Iris pigment epithelial cell (primary cell): ENCODE results near the gene HIVEP1.

Experiments used
- DNase-seq: peaks from one replicate; pipeline ENCODE4 v3.0.0-alpha.2; 2011; ENCODE audit warnings: low read depth

Gene HIVEP1

DNA sequence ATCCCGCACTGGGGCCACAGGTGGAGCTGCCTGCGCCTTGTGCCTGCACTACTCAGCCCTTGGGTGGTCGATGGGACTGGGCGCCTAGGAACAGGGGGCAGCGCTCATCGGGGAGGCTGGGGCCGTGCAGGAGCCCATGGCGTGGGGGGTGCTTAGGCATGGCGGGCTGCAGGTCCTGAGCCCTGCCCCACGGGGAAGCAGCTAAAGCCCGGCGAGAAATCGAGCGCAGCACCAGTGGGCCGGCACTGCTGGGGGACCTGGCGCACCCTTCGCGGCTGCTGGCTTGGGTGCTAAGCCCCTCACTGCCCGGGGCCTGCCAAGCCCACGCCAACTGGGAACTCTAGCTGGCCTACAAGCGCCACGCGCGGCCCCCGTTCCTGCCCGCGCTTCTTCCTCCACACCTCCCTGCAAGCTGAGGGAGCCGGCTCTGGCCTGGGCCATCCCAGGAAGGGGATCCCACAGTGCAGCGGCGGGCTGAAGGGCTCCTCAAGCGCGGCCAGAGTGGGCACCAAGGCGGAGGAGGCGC is 5.8 kb downstream of the HIVEP1 start:
- no peak for DNase-seq

DNA sequence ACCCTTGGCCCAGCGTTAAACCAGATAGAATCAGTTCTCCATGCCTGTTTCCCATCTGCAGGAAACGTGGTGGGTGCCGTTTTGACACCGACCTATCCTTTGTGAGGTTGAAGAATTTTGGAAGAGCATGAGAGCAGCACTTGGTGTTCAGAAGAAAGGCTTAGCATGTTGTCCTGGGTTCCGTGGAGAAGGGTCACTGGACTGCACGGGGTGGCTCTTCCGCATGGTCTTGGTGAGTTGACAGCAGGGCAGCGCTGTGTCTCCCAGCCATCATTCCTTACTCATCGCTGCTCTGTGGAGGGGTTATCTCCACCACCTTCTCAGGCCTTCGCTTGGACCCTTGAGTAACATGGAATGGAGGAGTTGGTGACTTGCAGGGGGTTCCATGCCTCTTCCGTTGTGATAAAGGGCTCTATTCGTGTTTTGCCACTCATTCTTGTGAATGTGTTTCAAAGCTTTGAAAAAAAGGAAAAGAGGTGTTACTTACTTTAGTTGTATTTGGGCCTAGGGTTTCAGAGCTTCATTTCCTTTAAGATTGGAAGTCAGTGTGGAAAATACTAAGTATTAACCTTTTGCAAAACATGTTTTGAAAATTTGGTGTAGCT is 8.2 kb downstream of the HIVEP1 start:
- no peak for DNase-seq

DNA sequence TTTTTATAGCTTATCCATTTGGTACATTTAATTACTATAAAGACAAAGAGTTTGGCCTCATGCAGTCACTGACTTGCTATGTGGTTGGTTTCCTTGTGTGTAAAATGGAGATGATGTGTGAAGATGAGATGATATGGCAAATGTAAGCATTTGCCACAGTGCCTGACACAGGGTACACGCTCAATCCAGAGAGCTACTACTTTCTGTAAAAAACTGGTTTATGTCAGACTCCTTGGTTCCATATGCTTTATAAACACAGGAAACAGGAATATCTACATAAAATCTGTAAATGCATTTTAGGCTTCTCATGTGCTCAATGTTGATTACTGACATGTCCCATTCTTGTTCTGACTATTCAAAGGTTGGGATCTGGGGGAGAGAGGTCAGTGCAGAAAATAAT is 10.4 kb downstream of the HIVEP1 start:
- DNase-seq, result no peak

DNA sequence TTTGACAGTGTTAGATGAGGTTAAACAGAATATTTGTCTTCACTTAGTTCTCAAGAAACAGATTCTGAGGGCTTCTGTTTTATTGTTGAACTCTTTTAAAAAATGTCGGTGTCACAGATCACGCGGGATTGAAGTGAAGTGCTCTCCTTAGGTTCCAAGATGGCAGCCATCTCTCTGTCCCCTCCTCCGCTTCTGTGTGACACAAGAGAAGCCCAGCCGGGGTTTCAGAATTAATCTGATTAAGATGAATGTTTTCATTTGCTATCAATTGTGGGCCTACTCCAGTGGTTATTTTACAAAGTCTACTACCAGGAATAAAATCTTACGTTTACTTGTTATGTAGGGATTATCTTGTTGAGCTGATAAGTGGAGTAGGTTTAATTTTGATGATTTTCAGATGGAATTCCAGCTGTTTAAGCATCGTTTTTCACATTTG is 10.9 kb downstream of the HIVEP1 start:
- DNase-seq, result no peak

DNA sequence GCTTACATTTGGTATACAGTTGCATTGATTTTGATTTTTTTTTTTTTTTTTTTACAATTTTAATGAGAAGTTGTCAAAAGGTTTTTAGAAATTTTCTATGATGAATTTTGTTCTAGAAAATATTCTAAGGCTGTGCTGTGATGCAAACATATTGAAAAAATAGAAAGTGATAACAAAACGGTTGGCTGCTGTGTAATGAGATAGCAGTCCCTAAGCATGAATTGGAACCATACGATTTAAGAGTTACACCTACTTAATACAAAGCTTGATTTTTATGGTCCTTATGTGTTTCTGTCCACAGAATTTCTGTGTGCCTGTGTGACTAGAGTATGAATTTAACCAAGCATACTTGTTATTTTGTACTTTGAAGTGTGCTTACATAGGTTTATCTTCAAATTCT is 12.1 kb downstream of the HIVEP1 start:
- no peak for DNase-seq

DNA sequence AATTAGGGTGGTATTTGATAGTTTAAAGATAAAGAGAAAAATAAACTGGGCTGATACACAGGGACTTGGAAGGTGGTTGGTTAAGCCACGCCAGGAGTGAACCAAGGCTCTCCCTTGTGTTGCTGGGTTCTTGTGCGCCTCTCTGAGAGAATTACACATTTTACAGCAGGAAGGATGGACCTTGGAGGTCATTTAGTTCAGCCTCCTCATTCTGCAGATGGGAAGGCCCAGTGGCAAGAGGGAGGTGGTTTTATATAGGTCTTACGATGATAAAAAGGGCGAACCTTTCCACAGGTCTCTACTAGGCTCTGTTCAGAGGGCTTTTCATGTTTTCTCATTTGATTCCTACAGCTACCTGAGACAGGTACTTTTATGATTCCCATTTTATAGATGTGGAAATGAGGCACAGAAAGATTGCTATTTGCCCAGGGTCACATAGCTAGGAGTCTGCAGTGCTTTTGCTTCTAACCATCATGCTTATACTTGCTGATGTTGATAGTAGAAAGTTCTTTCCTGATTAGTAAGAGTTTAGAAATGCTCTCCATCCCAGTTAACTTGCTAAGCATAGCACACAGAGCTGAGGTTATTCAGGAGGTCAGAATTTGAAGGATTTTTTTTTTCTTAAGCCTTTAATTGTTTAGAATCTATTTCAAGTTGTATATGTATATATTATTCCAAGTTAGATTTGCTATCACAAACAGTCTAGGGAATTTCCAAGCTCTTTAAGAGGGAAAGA is 12.8 kb downstream of the HIVEP1 start:
- DNase-seq, result peak; percentile 84

DNA sequence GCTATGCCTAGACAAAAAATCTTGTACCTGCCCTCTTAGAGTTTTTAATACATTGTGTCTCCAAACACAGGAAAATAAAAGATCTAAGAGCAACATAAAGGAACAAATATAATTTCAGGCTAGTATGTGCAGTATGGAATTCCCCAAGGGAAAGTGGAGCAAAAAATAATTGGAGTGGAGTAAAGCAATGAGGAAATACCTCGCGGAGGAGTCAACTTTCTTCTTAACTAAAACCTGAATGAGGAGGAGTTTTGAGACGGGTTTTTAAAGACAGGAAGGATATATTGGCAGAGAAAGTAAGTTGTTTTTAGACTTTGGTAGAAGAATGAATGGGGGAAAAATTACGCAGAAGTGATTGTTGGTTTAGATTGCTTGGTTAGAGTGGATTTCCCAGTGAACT is 14.0 kb downstream of the HIVEP1 start:
- DNase-seq, result peak; percentile 38

DNA sequence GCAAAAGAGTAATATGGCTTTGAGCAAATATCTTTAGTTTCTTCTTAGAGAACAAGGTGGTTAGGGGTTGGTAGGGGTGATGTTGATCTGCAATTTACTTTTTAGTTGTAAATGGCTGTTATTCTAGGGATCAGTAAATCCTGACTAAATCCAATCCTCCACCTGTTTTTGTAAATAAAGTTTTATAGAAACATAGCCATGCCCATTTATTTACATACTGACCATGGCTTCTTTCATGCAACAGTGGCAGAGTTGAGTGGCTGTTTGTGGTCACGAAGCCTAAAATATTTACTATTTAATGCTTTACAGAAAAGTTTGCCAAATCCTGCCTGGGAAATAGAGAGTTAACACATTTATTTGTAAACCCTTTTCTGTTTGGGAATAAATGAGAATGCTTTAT is 14.7 kb downstream of the HIVEP1 start:
- DNase-seq, result no peak

DNA sequence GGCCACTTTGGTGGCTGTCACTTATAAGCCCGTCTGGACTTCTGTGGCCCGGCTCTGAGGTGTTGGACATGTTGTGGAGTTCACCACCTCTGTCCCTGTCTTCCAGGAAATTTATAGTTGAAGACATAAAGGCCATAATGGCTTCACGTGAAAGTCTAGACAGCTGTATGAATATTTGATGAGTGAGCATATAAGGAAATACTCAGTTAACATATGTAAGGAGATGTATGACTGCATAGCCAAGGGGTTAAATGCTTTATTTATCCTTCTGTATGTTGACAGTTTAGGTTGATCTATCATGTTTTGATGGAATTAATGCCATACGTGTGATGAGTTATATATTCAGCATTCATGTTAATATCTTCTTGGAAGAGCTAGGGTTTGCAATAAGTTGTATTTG is 16.1 kb downstream of the HIVEP1 start:
- DNase-seq, result no peak

DNA sequence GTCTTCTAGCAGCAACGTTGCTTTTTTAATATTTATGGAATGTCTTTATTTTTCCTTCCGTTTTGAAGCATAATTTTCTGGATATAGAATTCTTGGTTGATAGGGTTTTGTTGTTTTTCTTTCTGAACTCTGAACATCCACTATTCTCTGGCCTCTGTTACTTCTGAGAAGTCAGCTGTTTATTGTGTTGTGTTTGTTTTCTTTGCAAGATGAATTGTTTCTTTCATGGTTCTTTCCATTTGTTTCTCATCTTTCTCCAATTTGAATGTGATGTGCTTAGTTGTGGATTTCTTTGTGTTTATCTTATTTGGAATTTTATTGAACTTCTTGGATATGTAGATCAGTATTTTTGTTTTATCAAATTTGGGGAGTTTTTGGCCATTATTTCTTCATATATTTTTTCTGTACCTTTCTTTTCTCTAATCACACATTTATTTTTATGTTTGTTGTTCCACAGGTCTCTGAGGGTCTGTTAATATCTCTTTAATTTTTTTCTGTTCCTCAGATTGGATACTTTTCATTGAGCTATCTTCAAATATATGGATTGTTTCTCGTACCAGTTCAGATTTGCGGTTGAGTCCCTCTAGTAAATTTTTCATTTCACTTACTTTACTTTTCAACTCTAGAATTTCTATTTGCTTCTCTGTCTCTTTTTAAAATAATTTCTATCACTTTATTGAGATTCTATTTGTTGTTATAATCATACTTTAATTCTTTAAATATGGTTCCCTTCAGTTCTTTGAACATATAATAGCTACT is 18.0 kb downstream of the HIVEP1 start:
- DNase-seq, result no peak

DNA sequence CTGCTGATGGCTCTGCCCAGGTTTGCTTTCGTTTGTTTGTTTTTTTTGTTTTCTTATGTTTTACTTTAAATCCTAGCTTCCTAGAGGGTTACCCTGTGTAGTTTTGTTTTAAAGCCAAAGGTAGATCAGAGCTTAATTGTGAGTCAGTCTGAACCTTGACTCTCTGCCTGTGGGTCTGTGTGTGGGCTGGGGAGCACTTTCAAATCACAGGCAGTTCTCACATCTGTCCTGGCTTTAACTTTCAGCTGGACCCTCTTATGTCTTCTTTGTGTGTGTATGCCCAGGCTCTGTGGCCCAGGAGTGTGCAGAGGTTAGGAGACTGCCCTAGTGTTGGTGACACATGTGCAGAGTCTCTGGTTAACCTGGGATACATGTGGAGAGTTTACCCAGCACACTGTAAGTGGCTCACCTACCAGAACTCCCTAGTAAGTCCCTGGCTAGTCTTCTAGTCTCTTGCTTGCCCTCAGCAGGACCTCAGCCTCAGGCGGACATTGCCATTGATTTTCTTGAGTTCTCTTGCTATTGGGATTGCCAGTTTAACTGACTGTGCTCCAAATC is 19.0 kb downstream of the HIVEP1 start:
- DNase-seq, result peak; percentile 46

DNA sequence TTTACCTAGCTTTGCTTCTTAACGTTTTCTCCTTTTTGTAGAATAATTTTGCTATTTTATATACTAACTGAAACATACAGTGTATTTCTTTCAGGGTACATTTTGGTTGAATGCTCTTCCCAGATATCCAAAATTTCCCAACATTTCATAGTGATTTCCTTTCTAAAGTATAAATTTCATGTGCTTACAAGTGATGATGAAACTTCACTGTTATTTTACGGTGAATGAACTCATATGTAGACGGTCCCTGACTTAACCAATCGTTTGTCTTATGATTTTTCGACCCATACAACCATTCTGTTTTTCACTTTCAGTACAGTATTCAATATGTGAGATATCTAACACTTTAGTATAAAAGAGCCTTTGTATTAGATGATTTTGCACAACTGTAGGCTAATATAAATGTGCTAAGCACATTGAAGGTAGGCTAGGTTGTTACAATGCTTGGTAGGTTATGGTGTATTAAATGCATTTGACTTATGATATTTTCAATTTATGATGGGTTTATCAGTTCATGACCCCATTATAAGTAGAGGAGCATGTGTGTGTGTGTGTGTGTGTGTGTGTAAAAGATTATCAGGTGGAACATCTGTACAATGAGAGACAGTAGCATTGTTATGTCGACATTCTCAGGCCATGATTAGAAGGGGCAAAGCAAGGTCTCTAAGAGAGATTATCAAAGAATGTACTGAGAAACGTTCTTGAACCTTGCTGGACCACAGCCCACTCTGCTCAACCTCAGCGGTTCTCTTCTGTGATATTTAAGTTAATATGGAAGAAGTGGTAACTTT is 20.9 kb downstream of the HIVEP1 start:
- DNase-seq, result peak; percentile 49

DNA sequence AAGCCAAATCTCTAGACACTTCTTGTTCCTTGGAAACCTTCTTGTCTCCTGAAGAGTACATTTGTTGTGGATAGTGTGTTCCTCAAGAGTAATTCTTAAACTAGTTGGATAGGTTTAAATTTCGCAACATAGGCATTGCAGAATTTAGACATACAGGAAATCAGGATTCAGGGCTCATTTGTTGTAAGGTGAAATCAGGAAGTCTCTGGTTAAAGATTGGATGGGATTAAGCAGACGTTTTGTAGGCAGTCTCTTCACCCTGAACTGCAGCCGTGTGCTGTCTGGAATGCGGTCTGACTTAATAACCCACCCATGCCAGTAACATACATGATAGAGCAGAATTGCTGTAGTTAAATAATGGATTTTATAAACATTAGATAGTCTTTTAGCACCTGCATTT is 21.7 kb downstream of the HIVEP1 start:
- DNase-seq, result peak; percentile 79

DNA sequence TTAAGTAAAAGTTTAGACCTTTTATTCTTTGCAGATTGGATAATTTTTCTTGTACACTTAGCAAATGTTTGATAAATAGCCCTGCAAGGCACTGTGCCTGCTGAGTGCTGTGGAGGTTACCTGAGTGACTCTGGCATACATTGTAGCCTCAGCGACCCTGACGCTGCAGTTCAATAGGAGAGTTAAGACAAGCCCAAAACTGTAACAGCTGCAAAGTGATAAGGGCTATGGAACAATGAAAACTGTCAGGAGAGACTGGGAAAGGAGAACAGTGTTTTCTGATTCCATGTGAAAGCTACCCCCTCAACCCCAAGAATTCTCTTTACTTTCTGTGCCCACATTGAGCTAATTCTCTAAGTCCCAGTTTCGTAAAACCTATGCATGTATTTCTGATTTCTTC is 22.2 kb downstream of the HIVEP1 start:
- no peak for DNase-seq

DNA sequence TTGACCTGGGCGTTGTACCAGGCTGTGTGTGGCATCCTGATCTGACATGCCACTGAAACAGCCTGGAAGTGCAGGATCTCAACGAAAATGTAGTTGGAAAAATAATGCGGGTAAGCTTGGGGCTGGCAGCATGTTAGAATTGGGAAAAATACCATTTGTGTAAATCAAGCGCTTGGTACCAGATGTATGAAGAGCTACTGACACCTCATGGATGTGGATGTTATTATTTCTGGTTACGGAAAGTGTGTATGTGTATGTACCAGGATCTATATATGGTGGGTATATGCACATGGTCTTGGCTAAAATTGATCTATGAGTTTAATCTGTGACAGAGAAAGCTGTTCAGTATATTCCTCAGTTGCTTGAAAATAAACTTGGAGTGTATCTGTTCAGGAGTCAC is 22.7 kb downstream of the HIVEP1 start:
- DNase-seq, result no peak

DNA sequence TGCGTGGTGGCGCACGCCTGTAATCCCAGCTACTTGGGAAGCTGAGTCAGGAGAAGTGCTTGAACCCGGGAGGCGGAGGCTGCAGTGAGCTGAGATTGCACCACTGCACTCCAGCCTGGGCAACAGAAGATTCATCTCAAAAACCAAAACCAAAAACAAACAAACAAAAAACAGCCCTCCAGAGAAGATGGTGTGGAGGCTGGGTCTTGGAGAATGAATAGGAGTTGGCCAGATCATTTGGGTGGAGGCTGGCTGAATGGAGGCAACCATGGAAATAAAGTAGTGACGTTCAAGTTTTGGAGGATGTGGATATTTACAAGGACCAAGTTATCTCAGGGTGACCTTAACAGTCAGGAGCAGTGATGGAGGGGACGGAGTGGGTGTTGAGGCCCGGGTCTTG is 24.7 kb downstream of the HIVEP1 start:
- no peak for DNase-seq

DNA sequence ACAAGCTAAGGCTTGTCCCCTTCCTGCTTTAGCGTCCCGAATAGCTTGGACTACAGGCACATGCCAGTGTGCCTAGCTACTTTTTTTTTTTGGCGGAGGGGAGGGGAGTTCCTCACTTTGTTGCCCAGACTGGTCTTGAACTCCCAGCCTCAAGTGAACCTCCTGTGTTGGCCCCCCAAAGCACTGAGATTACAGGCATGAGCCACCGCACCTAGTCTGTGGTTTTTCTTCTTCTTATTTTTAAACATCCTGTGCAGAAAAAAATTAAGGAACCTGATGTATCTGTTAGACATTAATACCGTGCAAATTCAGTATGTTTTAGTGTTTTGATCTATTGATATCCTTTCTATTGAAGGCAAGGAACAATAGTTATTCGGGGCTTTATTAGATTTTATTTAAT is 25.7 kb downstream of the HIVEP1 start:
- no peak for DNase-seq

DNA sequence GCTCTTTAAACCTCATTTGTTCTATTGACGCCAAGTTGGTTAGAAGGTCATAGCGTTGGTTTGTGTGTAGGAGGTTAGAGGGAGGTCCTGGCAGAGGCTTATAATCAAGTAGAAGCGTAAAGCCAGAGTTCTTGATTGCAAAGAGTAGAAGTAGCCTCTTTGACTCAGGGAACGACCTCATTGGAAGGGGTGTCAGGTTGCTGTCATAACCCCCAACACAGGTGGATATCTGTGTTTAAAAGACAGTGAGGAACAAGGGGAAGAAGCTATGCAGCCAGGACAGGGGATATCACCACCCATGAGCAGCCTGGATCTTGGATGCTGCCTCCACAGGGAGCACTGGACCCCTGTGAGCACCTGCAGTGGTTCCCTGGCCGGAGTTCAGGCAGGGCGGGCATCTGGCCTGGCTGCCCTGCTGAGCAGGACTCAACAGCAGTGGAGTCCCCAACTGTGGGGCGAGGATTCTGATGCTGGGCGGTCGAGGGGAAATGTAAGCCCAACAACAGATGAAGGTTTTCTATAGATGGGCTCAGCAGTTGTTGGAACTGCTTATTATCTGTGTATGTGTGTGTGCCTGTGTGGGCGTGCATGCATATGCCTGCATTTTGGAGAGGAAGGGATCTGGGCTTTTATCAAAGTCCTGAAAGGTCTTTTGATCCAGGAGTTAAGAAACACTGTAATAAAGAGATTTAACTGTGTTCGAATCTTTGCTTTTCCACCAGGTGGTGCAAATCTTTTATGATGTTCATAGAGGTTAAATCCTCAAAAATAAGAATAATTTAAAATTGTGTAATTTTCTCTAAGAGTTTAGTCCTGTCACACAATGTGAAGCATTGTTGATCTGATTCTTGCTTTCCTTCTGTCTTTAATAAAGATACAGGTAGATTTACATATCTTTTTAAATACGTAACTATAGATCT is 27.7 kb downstream of the HIVEP1 start:
- no peak for DNase-seq

DNA sequence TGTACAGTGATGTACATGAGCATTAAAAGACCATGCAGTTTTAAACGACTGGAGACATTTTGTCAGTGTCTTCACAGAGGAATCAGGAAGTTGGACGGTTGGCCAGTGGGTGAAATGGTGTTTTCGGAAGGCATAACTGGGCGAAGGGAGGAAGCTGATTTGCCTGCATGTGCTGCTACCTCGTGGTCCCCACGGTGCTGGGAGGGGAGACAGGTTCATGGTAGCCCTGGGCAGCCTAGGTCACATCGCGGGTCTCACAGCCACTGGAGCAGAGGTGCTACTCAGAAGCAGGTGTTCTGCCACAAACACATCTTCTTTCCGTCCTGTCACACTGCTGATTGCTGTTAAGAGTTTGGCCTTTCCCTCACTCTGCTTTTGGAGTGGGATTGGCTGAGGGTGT is 35.2 kb downstream of the HIVEP1 start:
- DNase-seq, result no peak

DNA sequence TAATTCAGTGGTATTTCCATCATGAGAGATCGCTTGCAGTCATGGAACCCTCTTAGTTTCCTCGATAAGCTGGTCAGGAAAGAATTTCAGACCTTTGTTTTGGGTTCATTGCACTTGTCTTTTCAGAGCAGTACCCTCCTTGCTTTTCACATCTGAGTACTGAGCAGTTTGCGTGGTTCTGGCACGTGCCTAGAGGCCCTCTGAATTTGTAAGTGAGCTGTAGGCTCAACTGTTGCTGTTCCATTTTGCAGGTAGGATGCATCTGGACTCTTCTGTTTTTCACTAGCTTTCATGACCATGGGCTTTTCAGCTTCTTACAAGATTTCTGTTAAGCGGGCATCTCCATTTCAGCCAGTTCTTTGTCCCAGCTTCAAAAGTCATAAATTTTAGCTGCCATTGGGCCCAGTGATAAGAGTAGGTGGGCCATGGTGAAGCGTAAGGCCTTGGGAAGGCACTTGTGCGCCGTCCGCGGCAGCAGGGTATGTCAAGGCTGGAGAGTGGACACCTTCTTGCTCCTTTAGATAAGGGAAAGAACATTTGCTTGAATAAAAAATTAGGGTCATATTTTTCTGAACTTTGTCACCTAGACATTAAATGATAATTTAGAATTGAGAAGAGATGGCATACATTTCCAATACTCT is 35.8 kb downstream of the HIVEP1 start:
- no peak for DNase-seq
